ENCODE measurements around the gene CELA2B. TPM values are rescaled to one million over a fixed set of nuclear protein-coding genes. Genes with fewer than 3 reads are reported as not detected.
"Not testable (repeated sequence)": the region's sequence is repeated elsewhere in the genome, so short reads cannot be mapped to it uniquely, and the experiment has no call there.

Gene CELA2B
- not detected for total RNA-seq

DNA sequence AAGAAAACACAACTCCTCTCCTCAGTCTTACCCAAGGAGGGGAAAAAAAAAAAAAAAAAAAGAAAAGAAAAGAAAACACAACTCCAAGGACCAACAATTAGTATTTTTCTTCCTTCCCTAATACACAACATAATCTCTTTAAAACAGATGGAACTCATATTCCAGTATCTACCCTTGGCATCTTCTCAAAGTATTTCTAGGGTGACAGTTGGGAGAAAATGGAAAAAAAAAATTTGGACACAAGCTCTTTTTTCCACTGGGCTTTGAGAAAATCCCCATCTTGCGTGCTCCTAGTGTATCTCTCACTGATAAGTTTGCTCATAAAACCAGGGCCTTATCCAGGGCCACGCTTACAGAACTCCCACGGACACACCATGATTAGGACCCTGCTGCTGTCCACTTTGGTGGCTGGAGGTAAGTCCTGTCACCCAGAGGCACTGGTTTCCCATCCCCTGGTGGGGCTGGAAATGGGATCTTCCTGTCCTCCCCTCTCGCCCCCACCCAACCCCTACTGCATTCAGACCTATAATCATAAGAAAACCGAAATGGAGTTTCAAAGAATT is at the start of gene CELA2B:
Gene CELA2B (plus strand): TSS at position 353 of the 563 bp plus-strand sequence. CDS start 22 bp downstream, at position 375.
- 83 to 88% methylated on average over 5 of the region's 5 CpGs for WGBS, 2 donors
- Histone ChIP-seq H3K4me3 (replicated peaks in 1 of 3) (no peak within 1 kb of the TSS), H3K27ac (no peak within 1 kb of the TSS), H3K4me1 (no peaks in the 10 kb centered on the region), H3K9me3 (no peaks in the 10 kb centered on the region), H3K36me3 (no peaks in the 10 kb centered on the region), H3K27me3 (no peaks in the 10 kb centered on the region)
- no peak for DNase-seq
- intact Hi-C loops (cut with DNase I) = no loop called here
- TF ChIP-seq, protein P1, sequence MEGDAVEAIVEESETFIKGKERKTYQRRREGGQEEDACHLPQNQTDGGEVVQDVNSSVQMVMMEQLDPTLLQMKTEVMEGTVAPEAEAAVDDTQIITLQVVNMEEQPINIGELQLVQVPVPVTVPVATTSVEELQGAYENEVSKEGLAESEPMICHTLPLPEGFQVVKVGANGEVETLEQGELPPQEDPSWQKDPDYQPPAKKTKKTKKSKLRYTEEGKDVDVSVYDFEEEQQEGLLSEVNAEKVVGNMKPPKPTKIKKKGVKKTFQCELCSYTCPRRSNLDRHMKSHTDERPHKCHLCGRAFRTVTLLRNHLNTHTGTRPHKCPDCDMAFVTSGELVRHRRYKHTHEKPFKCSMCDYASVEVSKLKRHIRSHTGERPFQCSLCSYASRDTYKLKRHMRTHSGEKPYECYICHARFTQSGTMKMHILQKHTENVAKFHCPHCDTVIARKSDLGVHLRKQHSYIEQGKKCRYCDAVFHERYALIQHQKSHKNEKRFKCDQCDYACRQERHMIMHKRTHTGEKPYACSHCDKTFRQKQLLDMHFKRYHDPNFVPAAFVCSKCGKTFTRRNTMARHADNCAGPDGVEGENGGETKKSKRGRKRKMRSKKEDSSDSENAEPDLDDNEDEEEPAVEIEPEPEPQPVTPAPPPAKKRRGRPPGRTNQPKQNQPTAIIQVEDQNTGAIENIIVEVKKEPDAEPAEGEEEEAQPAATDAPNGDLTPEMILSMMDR (IDR thresholded peaks at IDR 0.05) = no peak
- no peak for TF ChIP-seq POLR2A (IDR thresholded peaks at IDR 0.05)

DNA sequence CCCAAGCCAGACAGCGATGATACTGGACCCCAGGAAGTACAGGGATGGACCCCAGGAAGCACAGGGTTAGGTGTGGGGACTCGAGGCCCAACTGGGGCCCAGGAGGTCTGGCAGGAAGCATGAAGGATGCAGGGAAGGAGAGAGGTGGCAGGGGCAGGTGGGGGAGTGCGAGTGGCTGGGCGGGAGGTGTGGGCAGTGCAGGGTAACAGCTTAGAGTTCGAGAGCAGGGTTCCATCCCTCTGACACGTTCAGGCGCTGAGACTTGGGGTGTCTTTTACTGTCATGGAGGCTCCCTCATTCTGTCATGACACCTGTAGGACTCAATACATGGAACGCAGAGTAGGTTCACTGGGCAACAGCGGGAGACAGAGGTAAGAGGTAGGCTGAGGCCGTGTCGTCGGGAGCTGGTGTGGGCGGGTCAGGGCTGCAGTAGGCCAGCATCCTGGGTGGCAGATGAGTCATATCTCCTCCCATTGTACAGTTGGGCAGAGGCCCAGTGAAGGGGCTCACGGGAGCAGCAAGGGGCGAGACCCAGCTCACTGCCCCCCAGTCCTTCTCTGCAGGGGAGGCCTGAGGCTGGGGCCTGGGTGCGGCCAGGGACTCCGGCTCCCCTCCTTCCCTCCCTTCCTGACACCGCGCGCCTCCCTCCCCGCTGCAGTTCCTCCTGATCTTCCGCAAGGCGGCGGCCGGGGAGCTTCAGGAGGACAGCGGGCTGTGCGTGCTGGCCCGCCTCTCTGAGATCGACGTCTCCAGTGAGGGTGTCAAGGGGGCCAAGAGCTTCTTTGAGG is 49.2 kb upstream of the CELA2B start:
- Histone ChIP-seq H3K4me1 (peaks cover 5 to 16% of the 10 kb centered on the region in 2 donors), H3K27ac (no peak overlapping the region), H3K4me3 (replicated peaks in 1 of 3) (no peak overlapping the region), H3K27me3 (no peaks in the 10 kb centered on the region), H3K9me3 (no peaks in the 10 kb centered on the region), H3K36me3 (peaks cover 9 to 22% of the 10 kb centered on the region in 2 donors)
- intact Hi-C loops (cut with DNase I) = no loop called here
- TF ChIP-seq, protein P1 (IDR thresholded peaks at IDR 0.05) = no peak
- TF ChIP-seq POLR2A (IDR thresholded peaks at IDR 0.05) = no peak
- DNase-seq = no peak
- 90 to 93% methylated on average over 26 of the region's 30 CpGs for WGBS, 2 donors

DNA sequence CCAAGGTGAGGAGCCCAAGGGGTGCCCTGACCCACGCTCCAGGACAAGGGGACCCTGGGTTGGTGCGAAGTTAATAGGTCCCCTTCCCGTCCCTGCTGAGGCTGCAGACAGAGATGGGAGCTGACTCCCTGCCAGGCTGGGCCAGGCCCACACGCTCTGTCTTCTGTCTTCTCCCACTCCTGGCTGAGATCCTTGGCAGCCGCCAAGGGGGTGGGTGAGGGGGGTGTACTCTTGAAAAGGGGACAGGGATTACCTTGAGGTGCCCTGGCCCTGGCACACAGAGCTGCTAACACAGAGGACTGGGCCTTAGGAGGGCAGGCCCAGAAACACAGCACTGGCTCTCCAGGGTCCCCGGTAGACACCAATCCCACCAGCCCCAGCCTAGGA is 48.6 kb upstream of the CELA2B start:
- no peak overlapping the region for H3K4me3 ChIP-seq (replicated peaks in 1 of 3)
- no peaks in the 10 kb centered on the region for H3K9me3 ChIP-seq
- no peak for DNase-seq
- H3K27ac ChIP-seq = no peak overlapping the region
- peaks cover 9 to 22% of the 10 kb centered on the region in 2 donors for H3K36me3 ChIP-seq
- WGBS, 2 donors = 82 to 91% methylated on average over 3 to 5 of the region's 6 CpGs
- H3K27me3 ChIP-seq = no peaks in the 10 kb centered on the region
- intact Hi-C loops (cut with DNase I) = no loop called here
- TF ChIP-seq, protein P1 (IDR thresholded peaks at IDR 0.05) = no peak
- no peak for TF ChIP-seq POLR2A (IDR thresholded peaks at IDR 0.05)
- peaks cover 5 to 16% of the 10 kb centered on the region in 2 donors for H3K4me1 ChIP-seq

DNA sequence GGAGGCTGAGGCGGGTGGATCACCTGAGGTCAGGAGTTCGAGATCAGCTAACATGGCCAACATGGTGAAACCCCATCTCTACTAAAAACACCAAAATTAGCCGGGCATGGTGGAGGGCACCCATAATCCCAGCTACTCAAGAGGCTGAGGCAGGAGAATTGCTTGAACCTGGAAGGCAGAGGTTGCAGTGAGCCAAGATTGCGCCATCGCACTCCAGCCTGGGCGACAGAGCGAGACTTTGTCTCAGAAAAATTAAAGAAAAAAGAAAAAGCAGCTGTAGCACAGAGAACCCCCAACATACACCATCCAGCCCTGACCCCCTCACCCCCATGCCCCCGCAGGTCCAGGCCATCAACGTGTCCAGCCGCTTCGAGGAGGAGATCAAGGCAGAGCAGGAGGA is 47.7 kb upstream of the CELA2B start:
- peak; percentile 45 to 50 for DNase-seq
- not testable (repeated sequence) for H3K4me3 ChIP-seq (replicated peaks in 1 of 3); H3K9me3 ChIP-seq; H3K27me3 ChIP-seq; H3K27ac ChIP-seq
- 59 to 65% methylated on average over 11 of the region's 11 CpGs for WGBS, 2 donors
- peaks cover 9 to 22% of the 10 kb centered on the region in 2 donors for H3K36me3 ChIP-seq
- intact Hi-C loops (cut with DNase I) = loop anchor here (2.0 kb wide), 1 partner anchor 103 kb away; no protein-coding TSS in a partner anchor
- H3K4me1 ChIP-seq = peaks cover 5 to 16% of the 10 kb centered on the region in 2 donors

DNA sequence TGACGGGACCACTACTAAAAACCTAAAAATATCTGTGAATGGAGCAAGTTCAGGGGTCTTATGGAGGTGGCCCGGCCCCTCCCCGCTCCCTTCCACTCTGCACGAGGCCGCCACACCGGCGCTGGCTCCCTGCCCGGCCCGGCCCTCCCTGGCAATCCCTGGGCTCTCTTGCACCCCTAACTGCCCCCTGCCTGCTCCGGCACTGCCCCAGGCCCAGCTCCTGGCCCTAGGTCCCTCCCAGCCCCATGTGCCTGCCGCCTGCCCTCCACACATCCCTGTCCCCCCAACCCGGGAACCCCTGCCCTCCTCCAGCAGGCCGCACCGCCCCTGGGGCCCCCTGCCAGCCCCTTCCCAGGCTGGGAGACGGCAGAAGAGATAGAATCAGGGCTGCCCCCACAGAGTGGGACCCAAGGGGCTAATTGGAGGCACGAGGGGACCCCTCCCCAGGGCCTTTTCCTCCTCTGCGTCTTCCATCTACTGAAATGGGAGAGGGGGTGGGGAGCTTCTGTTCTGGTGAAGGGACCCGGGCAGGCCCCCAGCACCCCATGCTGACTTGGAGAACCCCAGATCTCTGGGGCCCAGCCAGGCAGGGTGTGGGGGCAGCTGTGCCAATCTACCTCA is 47.0 kb upstream of the CELA2B start:
- TF ChIP-seq, protein P1 (IDR thresholded peaks at IDR 0.05) = no peak
- no peak for TF ChIP-seq POLR2A (IDR thresholded peaks at IDR 0.05)
- H3K4me1 ChIP-seq = peaks cover 5 to 10% of the 10 kb centered on the region in 2 donors

More for the DNA sequence above, 47.0 kb upstream of the CELA2B start:
- Histone ChIP-seq H3K27me3 (no peaks in the 10 kb centered on the region), H3K4me3 (replicated peaks in 1 of 3) (no peak overlapping the region), H3K36me3 (peaks cover 9 to 22% of the 10 kb centered on the region in 2 donors), H3K9me3 (no peaks in the 10 kb centered on the region), H3K27ac (no peak overlapping the region)
- DNase-seq = peak in 1 of 2 donors; percentile 25
- intact Hi-C loops (cut with DNase I) = loop anchor here (2.0 kb wide), 1 partner anchor 104 kb away; no protein-coding TSS in a partner anchor
- 49 to 73% methylated on average over 13 to 17 of the region's 18 CpGs for WGBS, 2 donors
